ENCODE data around the gene LAMTOR4. TPM values are rescaled to one million over a fixed set of nuclear protein-coding genes. Genes with fewer than 3 reads are reported as not detected.
"Not testable (repeated sequence)": the region's sequence is repeated elsewhere in the genome, so short reads cannot be mapped to it uniquely, and the experiment has no call there.

LAMTOR4 gene
- total RNA-seq, 4 donors from 2014 or later = 601 to 803 (median 717) TPM

GRCh38 chr7:100175296-100175935 lies 26.7 kb downstream of the LAMTOR4 start:
- intact Hi-C loops (cut with DNase I; ENCODE audit: low total_unique reads) = no loop called here
- no peak overlapping the region for H3K4me3 ChIP-seq (ENCODE audit: low read depth, poor library complexity, severe bottlenecking)
- WGBS, 2 donors = 95 to 96% methylated on average over 14 of the region's 14 CpGs
- DNase-seq (ENCODE audit: low spot score in 2 of 2) = no peak
- TF ChIP-seq CTCF (IDR thresholded peaks at IDR 0.05) = no peak
- TF ChIP-seq POLR2A (IDR thresholded peaks at IDR 0.05) = no peak

- H3K4me3 ChIP-seq (ENCODE audit: low read depth, poor library complexity, severe bottlenecking) = peak overlapping the region; percentile 15
- WGBS, 2 donors = 52 to 55% methylated on average over 14 of the region's 14 CpGs
- TF ChIP-seq POLR2A (IDR thresholded peaks at IDR 0.05) (no peak), CTCF (IDR thresholded peaks at IDR 0.05) (no peak)
- no peak for DNase-seq (ENCODE audit: low spot score in 2 of 2)
- intact Hi-C loops (cut with DNase I; ENCODE audit: low total_unique reads) = no loop called here
These were observed 27.7 kb downstream of the LAMTOR4 start for GRCh38 chr7:100176096-100177044.

DNA sequence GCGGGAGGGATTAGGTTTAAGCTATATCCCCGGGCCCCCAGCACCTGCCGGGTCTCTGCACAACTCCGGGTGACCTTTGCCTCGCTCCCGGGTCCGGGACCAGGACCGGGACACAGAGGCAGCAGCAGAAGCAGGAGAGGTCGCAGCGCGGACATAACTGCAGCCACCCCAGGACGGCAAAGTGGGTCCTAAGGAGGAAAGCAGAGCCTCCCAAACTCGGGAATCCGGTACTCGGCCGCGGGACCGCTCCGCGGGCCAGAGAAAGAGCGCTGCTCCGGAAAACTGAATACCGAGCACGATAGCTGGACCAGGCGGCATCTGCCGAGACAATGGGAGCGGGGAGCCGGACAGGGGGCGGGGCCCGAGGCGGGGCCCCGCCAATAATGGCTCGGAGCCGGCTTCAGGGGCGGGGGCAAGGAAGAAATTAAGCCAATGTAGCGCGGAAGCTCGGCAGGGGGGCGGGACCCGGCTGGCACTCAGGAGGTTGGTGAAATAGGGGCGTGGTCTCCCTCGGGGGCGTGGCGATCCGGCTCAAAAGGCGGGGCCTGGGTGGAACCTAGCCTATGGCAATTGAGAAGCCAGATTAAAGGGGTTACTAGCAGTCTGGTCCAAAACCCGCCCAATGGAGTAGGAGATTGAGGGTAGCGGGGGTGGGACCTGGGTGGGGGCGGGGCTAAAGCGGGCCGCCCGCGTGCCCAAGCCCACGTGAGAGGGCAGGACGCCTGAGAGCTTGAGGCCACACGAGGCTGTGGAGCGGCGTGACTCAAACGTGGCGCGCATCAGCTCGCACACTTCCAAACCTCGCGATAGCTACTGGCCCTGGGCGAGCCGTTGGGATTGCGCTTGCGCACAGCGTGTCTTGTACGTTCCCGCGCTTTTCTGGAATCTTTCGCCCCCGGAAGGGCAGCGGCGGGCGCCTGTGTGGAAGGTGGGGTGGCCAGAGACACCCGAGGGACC lies 28.6 kb downstream of the LAMTOR4 start, which contains the start of the genes GPC2 and STAG3:
TSS of gene GPC2 (minus strand) at position 337 of the 957 bp plus-strand sequence. CDS start at position 155, 182 bp downstream.
TSS of gene STAG3 (plus strand) at position 874 of the 957 bp plus-strand sequence. CDS start 2,639 bp downstream, outside the sequence.
- intact Hi-C loops (cut with DNase I; ENCODE audit: low total_unique reads) = no loop called here

GRCh38 chr7:100180084-100180483 lies 31.4 kb downstream of the LAMTOR4 start:
- WGBS, 2 donors = 95 to 100% methylated on average over 3 of the region's 3 CpGs
- H3K4me3 ChIP-seq (ENCODE audit: low read depth, poor library complexity, severe bottlenecking); intact Hi-C loops (cut with DNase I; ENCODE audit: low total_unique reads); DNase-seq (ENCODE audit: low spot score in 2 of 2): not testable (repeated sequence)

More for the DNA sequence above, 28.6 kb downstream of the LAMTOR4 start, which contains the start of the genes GPC2 and STAG3:
- DNase-seq (ENCODE audit: low spot score in 2 of 2) = peak; percentile 95 to 98
- TF ChIP-seq CTCF (IDR thresholded peaks at IDR 0.05) = no peak
- no peak for TF ChIP-seq POLR2A (IDR thresholded peaks at IDR 0.05)
- peak within 1 kb of the TSS; percentile 15 for H3K4me3 ChIP-seq (ENCODE audit: low read depth, poor library complexity, severe bottlenecking)
- 2 to 4% methylated on average over 48 to 65 of the region's 78 CpGs for WGBS, 2 donors

DNA sequence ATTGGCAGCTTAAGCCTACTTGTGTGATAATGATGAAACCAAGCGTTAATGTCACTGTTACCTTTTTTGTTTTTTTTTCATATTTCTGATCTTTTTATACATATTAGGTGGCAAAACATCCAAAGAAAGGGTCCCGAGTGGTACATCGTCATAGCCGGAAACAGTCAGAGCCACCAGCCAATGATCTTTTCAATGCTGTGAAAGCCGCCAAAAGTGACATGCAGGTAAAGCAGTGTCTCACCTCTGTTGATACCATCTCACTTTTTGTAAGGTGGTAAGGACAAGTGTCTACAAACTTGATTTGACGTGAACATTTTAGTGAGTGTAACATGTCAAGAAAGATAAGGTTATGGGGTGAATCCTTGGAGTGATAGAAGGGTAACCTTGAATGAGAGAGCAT lies 33.9 kb downstream of the LAMTOR4 start:
- intact Hi-C loops (cut with DNase I; ENCODE audit: low total_unique reads); DNase-seq (ENCODE audit: low spot score in 2 of 2); H3K4me3 ChIP-seq (ENCODE audit: low read depth, poor library complexity, severe bottlenecking): not testable (repeated sequence)
- 78 to 85% methylated on average over 6 of the region's 6 CpGs for WGBS, 2 donors

DNA sequence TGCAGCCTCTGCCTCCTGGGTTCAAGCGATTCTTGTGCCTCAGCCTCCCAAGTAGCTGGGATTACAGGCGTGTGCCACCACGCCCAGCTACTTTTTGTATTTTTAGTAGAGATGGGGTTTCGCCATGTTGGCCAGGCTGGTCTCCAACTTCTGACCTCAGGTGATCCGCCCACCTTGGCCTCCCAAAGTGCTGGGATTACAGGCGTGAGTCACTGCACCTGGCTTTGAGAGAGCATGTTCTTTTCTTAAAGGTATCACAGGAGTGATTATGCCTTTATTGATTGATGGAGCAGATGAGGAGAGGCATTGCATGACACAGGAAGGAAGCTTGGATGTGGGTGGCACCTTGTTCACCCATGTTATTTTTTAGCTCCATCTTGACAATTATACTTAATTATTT lies 34.4 kb downstream of the LAMTOR4 start:
- intact Hi-C loops (cut with DNase I; ENCODE audit: low total_unique reads); DNase-seq (ENCODE audit: low spot score in 2 of 2); H3K4me3 ChIP-seq (ENCODE audit: low read depth, poor library complexity, severe bottlenecking): not testable (repeated sequence)
- 61 to 68% methylated on average over 6 of the region's 6 CpGs for WGBS, 2 donors
